H9 (cell line): ENCODE results near the gene PTPRJ. TPM values are rescaled to one million over a fixed set of nuclear protein-coding genes. Genes with fewer than 3 reads are reported as not detected.

Source experiments
- DNase-seq: peaks from one replicate; pipeline ENCODE4 v3.0.0-alpha.2; 2017
- H2AFZ ChIP-seq: one replicate; pipeline ENCODE4 v1.6.1; 2013; ENCODE audit warnings: mild to moderate bottlenecking, low read length, control low read depth, moderate library complexity
- H2AK5ac ChIP-seq: 2 replicates; pipeline ENCODE4 v1.6.1; 2013; ENCODE audit warnings: low read length, control low read depth, mixed read lengths; ENCODE audit not compliant: insufficient read length
- H2BK120ac ChIP-seq: one replicate; pipeline ENCODE4 v1.6.1; 2013; ENCODE audit warnings: low read depth, mild to moderate bottlenecking, low read length, control low read depth, inconsistent platforms; ENCODE audit not compliant: poor library complexity, severe bottlenecking
- H2BK12ac ChIP-seq: 2 replicates; pipeline ENCODE4 v1.6.1; 2013; ENCODE audit warnings: low read length, control low read depth, mixed read lengths, low read depth; ENCODE audit not compliant: insufficient read length
- H2BK15ac ChIP-seq: 2 replicates; pipeline ENCODE4 v1.6.1; 2013; ENCODE audit warnings: low read depth, low read length, control low read depth
- H2BK20ac ChIP-seq: one replicate; pipeline ENCODE4 v1.6.1; 2013; ENCODE audit warnings: low read depth, mild to moderate bottlenecking, low read length, control low read depth, inconsistent platforms; ENCODE audit not compliant: poor library complexity, severe bottlenecking
- H2BK5ac ChIP-seq: 2 replicates; pipeline ENCODE4 v1.6.1; 2013; ENCODE audit warnings: low read length, control low read depth, mixed read lengths; ENCODE audit not compliant: insufficient read length
- H3K14ac ChIP-seq: 2 replicates; pipeline ENCODE4 v1.6.1; 2013; ENCODE audit warnings: low read length, control low read depth; ENCODE audit not compliant: insufficient read depth
- H3K18ac ChIP-seq: 2 replicates; pipeline ENCODE4 v1.6.1; 2013; ENCODE audit warnings: low read depth, mild to moderate bottlenecking, mixed read lengths, low read length, control low read depth; ENCODE audit not compliant: insufficient read length
- H3K23ac ChIP-seq: 2 replicates; pipeline ENCODE4 v1.6.1; 2013; ENCODE audit warnings: low read length, control low read depth, mixed read lengths, low read depth; ENCODE audit not compliant: insufficient read length
- H3K23me2 ChIP-seq: 2 replicates; pipeline ENCODE4 v1.6.1; 2013; ENCODE audit warnings: low read depth, mild to moderate bottlenecking, mixed read lengths, low read length, control low read depth; ENCODE audit not compliant: insufficient read length, poor library complexity, severe bottlenecking
- H3K27ac ChIP-seq: 2 replicates; pipeline ENCODE4 v1.5.1; 2013; ENCODE audit warnings: low read length, control low read depth, mixed read lengths, low read depth; ENCODE audit not compliant: insufficient read length
- H3K27me3 ChIP-seq: 2 replicates; pipeline ENCODE4 v1.6.1; 2013; ENCODE audit warnings: low read length, control low read depth, inconsistent platforms; ENCODE audit not compliant: insufficient read depth
- H3K4ac ChIP-seq: 2 replicates; pipeline ENCODE4 v1.6.1; 2013; ENCODE audit warnings: low read depth, mild to moderate bottlenecking, control low read depth, inconsistent platforms, low read length, moderate library complexity
- H3K4me1 ChIP-seq: 2 replicates; pipeline ENCODE4 v1.6.1; 2013; ENCODE audit warnings: low read length, control low read depth, inconsistent platforms; ENCODE audit not compliant: insufficient read depth
- H3K4me2 ChIP-seq: 2 replicates; pipeline ENCODE4 v1.6.1; 2013; ENCODE audit warnings: low read length, control low read depth, mixed read lengths; ENCODE audit not compliant: insufficient read length, insufficient read depth
- H3K56ac ChIP-seq: 2 replicates; pipeline ENCODE4 v1.6.1; 2013; ENCODE audit warnings: low read depth, mild to moderate bottlenecking, mixed read lengths, low read length, control low read depth; ENCODE audit not compliant: insufficient read length
- H3K79me1 ChIP-seq: 2 replicates; pipeline ENCODE4 v1.6.1; 2013; ENCODE audit warnings: low read depth, mild to moderate bottlenecking, moderate library complexity, low read length, control low read depth, inconsistent platforms; ENCODE audit not compliant: insufficient read depth, poor library complexity, severe bottlenecking
- H3K79me2 ChIP-seq: 2 replicates; pipeline ENCODE4 v1.6.1; 2013; ENCODE audit warnings: low read length, control low read depth, inconsistent platforms; ENCODE audit not compliant: insufficient read depth
- H3K9ac ChIP-seq: 2 replicates; pipeline ENCODE4 v1.6.1; 2013; ENCODE audit warnings: low read length, control low read depth, mixed read lengths; ENCODE audit not compliant: insufficient read length; ENCODE audit errors: extremely low read depth
- H3K9me3 ChIP-seq: one replicate; pipeline ENCODE4 v1.6.1; 2013; ENCODE audit warnings: low read depth, low read length, inconsistent platforms; ENCODE audit not compliant: control insufficient read depth
- H3T11ph ChIP-seq: one replicate; pipeline ENCODE4 v1.6.1; 2013; ENCODE audit warnings: mild to moderate bottlenecking, low read length, control low read depth, inconsistent platforms
- H4K20me1 ChIP-seq: one replicate; pipeline ENCODE4 v1.6.1; 2013; ENCODE audit not compliant: control insufficient read depth, insufficient read length, insufficient read depth
- H4K5ac ChIP-seq: 2 replicates; pipeline ENCODE4 v1.6.1; 2013; ENCODE audit warnings: low read depth, mild to moderate bottlenecking, mixed read lengths, low read length, control low read depth; ENCODE audit not compliant: insufficient read length
- H4K8ac ChIP-seq: replicated peaks from 2 replicates; pipeline ENCODE4 v1.6.1; 2013; ENCODE audit warnings: low read length, control low read depth, mixed read lengths, low read depth; ENCODE audit not compliant: insufficient read length
- H4K91ac ChIP-seq: 2 replicates; pipeline ENCODE4 v1.6.1; 2013; ENCODE audit warnings: low read depth, mild to moderate bottlenecking, moderate library complexity, mixed read lengths, low read length, control low read depth; ENCODE audit not compliant: insufficient read length
- H3K27ac Mint-ChIP-seq, 3 experiments: 2 replicates in 2 of 3; 3 replicates in 1 of 3; pipeline ENCODE4 v1.8.0; 2020 to 2021; ENCODE audit warnings: mixed read lengths in 3 of 3, mild to moderate bottlenecking in 1 of 3, moderate library complexity in 1 of 3
- H3K27me3 Mint-ChIP-seq: 2 replicates; pipeline ENCODE4 v1.8.0; 2021; ENCODE audit warnings: low read depth, mild to moderate bottlenecking, moderate library complexity, mixed read lengths
- H3K36me3 Mint-ChIP-seq, 3 experiments: 2 replicates in 2 of 3; 3 replicates in 1 of 3; pipeline ENCODE4 v1.8.0; 2020 to 2021; ENCODE audit warnings: low read depth in 3 of 3, mixed read lengths in 3 of 3; ENCODE audit not compliant: insufficient read depth in 1 of 3
- H3K4me1 Mint-ChIP-seq, 2 experiments: 2 replicates each; pipeline ENCODE4 v1.8.0; 2020; ENCODE audit warnings: mixed read lengths in 2 of 2
- H3K4me3 Mint-ChIP-seq, 2 experiments: 2 replicates in 1 of 2; 3 replicates in 1 of 2; pipeline ENCODE4 v1.8.0; 2020 to 2021; ENCODE audit warnings: mild to moderate bottlenecking in 2 of 2, mixed read lengths in 2 of 2, moderate library complexity in 1 of 2
- H3K9me3 Mint-ChIP-seq, 2 experiments: 2 replicates in 1 of 2; 3 replicates in 1 of 2; pipeline ENCODE4 v1.8.0; 2020; ENCODE audit warnings: mild to moderate bottlenecking in 2 of 2, mixed read lengths in 2 of 2, moderate library complexity in 1 of 2
- WGBS: extraction: QIAGEN DNeasy Blood & Tissue Kit; methylation state at CpG from one replicate; pipeline ENCODE4 v1.1.7; 2013; ENCODE audit warnings: missing lambda C conversion rate, low lambda C conversion rate, mixed read lengths; ENCODE audit not compliant: insufficient read length; ENCODE audit errors: extremely low coverage; 5-methylcytosine and 5-hydroxymethylcytosine counted together
- total RNA-seq: library from RNA; stranded (reverse); gene quantifications from 2 replicates; pipeline ENCODE4 v1.2.1, GENCODE V29; 2021
- TF ChIP-seq, protein P1 (sequence below): fragments of 200-600 bp; sonication (generic); conservative IDR thresholded peaks from 3 replicates; pipeline ENCODE4 v1.8.0; 2021; ENCODE audit warnings: antibody characterized with exemption, mild to moderate bottlenecking

PTPRJ gene
- total RNA-seq, 1 experiment from 2014 or later = 10.6 TPM

DNA sequence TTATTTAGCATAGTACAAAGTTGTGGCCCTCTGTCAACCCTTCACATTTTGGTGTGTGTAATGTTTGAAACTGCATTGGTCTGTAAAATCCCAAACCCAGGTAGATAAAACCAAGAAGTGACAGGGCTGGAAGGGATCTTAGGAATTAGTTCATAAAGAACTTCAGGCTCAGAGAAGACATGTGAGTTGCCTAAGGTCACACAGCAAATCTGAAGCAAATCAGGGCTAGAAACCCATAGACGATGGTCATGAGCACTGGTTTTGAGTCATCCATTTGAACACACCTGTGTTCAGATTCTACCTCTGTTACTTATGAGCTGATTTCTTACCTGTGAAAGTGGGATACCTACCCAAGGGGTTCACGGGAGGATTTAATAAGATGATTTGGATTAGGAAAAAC is 107.1 kb downstream of the PTPRJ start:
- no CpG with 5 or more reads among the region's 2 CpGs for WGBS
- Mint-ChIP-seq H3K36me3 (no peaks in the 10 kb centered on the region; a peak in 1 of 7 replicates), H3K27me3 (no peaks in the 10 kb centered on the region), H3K4me1 (peaks cover 27 to 34% of the 10 kb centered on the region in 2 experiments), H3K4me3 (no peak overlapping the region), H3K27ac (no peak overlapping the region), H3K9me3 (no peaks in the 10 kb centered on the region; a peak in 1 of 5 replicates)
- Histone ChIP-seq H3K27me3 (no peaks in the 10 kb centered on the region), H3K56ac (no peak overlapping the region), H2BK15ac (no peak overlapping the region), H3K79me2 (no peaks in the 10 kb centered on the region), H2BK12ac (no peak overlapping the region), H4K5ac (no peak overlapping the region), H3K18ac (no peak overlapping the region), H3K79me1 (no peaks in the 10 kb centered on the region), H3K4ac (no peak overlapping the region), H3K9ac (no peak overlapping the region), H2BK120ac (no peak overlapping the region), H4K20me1 (no peaks in the 10 kb centered on the region), H3K4me2 (no peak overlapping the region), H3T11ph (no peak overlapping the region), H2BK5ac (no peak overlapping the region), H2BK20ac (no peak overlapping the region), H3K23me2 (no peaks in the 10 kb centered on the region), H3K4me1 (peaks cover 8% of the 10 kb centered on the region; the same call in 1 of the 2 replicates), H3K14ac (no peak overlapping the region), H2AK5ac (no peak overlapping the region), H2AFZ (no peak overlapping the region), H4K8ac (no peak overlapping the region), H3K9me3 (no peaks in the 10 kb centered on the region), H3K23ac (no peak overlapping the region), H3K27ac (no peak overlapping the region), H4K91ac (no peak overlapping the region)
- DNase-seq = no peak
- TF ChIP-seq, protein P1, sequence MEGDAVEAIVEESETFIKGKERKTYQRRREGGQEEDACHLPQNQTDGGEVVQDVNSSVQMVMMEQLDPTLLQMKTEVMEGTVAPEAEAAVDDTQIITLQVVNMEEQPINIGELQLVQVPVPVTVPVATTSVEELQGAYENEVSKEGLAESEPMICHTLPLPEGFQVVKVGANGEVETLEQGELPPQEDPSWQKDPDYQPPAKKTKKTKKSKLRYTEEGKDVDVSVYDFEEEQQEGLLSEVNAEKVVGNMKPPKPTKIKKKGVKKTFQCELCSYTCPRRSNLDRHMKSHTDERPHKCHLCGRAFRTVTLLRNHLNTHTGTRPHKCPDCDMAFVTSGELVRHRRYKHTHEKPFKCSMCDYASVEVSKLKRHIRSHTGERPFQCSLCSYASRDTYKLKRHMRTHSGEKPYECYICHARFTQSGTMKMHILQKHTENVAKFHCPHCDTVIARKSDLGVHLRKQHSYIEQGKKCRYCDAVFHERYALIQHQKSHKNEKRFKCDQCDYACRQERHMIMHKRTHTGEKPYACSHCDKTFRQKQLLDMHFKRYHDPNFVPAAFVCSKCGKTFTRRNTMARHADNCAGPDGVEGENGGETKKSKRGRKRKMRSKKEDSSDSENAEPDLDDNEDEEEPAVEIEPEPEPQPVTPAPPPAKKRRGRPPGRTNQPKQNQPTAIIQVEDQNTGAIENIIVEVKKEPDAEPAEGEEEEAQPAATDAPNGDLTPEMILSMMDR = no peak
